K562 treated with DMSO at 1 percent for 24 hours (cell line): ENCODE data around the gene RNF183. TPM values are rescaled to one million over a fixed set of nuclear protein-coding genes. Genes with fewer than 3 reads are reported as not detected.

ENCODE experiments used
- total RNA-seq: library from RNA; unstranded; fragments of 300-600 nt; gene quantifications from 2 replicates; pipeline ENCODE4 v1.2.3, GENCODE V29; 2022; ENCODE audit warnings: low read depth; ENCODE audit not compliant: insufficient read depth

The RNF183 gene, protein sequence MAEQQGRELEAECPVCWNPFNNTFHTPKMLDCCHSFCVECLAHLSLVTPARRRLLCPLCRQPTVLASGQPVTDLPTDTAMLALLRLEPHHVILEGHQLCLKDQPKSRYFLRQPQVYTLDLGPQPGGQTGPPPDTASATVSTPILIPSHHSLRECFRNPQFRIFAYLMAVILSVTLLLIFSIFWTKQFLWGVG
- total RNA-seq: 0.25 and 0.78 TPM in 2 replicates

DNA sequence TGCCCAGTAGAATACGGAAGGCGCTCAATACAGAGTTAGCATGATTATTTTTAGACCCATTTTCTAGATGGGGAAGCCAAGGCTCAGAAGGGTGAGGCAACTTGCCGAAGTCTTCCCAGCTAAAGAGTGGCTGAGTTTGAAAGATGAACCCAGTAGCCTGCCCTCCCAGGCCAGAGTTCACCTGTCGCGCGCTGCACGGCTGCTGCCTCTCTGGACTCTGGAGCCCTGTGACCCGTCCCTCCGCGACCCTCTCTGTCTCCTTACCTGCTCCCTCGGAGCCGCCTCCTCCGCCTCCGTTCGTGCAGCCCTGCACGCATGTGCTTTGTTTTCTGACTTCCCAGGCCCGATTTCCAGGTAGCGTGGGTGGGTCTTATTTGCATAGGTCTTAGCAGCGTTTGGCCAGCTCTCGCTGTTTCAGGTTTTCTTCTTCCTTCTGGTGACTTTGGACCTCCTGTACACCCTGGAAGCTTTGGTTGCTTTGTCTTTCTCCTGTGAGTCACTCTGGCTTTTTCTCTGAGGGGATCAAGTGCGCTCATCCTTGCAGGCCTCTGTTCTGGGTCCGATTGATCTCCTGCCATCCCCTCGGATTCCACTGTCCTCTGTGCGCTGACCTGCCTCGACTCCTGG is at the start of gene RNF183:
Gene RNF183 (minus strand): TSS at position 585 of the 627 bp plus-strand sequence. CDS start 5,192 bp downstream, outside the sequence.

DNA sequence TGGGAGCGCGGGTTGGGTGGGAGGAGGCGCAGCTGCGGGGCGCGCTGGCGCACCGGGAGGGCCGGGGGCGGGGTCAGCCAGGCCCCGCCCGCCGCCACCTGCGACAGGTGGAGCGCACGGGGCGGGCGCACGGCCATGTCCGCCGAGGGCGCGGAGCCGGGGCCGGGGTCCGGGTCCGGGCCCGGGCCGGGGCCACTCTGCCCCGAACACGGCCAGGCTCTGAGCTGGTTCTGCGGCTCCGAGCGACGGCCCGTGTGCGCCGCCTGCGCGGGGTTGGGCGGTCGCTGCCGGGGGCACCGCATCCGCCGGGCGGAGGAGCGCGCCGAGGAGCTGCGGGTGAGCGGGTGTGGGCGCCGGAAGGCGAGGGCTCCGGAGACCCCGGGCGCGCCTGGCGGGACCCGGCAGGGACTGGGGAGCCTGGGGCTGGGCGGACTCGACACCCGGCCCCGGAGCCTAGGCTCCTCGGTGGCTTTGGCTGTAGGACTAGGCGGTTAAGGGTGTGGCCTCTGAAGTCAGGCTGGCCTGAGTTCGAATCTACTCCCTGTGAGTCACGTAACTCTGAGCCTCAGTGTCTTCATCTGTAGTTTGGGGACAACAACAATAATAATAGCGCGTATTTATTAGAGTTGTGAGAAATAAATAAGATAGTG is 46.4 kb upstream of the RNF183 start, which contains the start of gene BSPRY:
Gene BSPRY (plus strand): TSS at position 97 of the 650 bp plus-strand sequence. CDS start 39 bp downstream, at position 136.

DNA sequence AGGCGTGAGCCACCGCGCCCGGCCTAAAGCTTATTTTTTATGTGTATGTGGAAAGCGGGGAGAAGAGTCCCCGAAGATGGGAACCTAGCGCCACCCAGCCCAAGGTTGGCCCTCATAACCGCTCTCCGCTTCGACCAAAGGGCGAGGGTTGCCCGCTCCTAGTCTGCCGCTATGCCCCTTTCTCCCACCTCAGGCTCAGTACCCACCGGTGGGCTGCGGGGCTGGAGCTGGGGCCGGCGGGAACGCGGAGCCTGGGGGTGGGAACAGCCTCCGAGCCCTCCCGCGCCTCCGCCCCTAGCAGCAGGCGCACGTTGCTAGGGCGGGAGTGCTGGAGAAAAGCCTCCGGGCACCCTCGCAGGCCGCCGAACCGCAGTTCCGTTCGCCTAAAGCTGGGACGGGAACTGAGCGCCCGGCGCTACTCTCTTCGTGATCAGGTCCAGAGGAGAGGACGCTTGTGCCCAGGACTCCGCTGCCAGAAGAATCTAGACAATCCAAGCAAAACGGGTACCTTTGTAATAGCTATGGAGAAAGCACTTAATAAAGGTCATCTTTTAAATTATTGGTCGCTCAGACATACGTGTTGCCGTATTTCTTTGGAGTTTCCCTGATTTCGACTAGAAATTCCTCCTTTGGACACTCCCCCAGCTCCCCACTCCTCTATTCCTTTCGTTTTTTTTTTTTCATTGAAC is 37.0 kb upstream of the RNF183 start, which contains the start of gene WDR31:
Gene WDR31 (minus strand): TSS at position 265 of the 689 bp plus-strand sequence. CDS start 8,253 bp downstream, outside the sequence.

DNA sequence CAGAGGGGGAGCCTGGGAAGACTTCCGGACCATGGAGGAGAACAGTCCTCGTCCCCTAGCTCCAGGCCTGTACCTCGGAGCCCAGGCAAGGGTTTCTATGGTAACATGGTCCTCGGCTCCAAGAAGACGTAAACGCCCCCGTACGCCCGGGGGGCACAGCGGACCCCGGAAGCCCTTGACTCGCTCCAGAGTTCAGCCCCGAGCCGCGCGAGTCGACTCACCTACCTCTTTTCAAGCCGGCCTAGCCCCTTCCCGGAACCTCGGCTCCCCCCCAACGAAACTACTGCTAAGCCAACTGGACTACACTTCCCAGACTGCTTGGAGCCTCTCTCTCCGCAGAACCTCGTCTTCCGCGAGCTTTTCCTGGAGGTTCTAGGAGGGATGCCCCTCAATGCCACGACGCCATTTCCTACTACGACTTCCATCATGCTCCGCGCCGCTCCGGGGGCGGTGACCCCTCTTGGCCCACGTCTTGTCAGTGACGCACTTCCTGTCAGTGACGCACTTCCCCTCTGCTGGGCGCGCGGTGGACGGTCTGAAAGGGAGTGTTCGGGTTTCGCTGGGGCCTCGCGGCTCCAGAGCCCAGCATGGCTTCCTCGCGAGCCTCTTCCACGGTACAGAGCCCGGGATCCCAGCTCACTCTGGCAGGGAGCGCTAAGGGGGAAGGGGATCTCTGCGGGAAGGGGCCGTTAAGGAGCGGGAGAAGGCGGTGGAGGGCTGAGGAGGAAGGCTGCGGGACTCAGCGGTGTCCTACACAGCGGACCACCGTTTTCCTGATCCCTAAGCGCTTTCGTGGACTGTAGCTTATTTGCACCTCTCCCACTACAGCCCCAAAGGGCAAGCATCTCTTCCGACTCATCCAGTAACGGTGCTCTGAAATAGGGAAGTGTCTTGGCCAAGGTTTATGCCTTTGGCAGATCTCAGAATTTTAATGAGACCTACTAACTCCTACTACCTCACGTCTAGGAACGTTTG is 27.7 kb downstream of the RNF183 start, which contains the start of the genes CDC26 and PRPF4:
Gene CDC26 (minus strand): TSS at position 416 of the 975 bp plus-strand sequence. CDS start 3,065 bp downstream, outside the sequence.
Gene PRPF4 (plus strand): TSS at position 502 of the 975 bp plus-strand sequence. CDS start 86 bp downstream, at position 588.

Other genes with a start within 250 kb of the RNF183 start
- 0.17 and 0.43 TPM in 2 replicates for gene ZFP37, start 246.7 kb downstream of the RNF183 start, total RNA-seq
- 4.0 and 4.8 TPM in 2 replicates for gene SLC31A2, start 152.4 kb downstream of the RNF183 start, total RNA-seq
- gene FKBP15, start 82.1 kb downstream of the RNF183 start, total RNA-seq: 14.3 and 17.2 TPM in 2 replicates
- gene SLC31A1, start 81.8 kb downstream of the RNF183 start, total RNA-seq: 33.4 and 34.5 TPM in 2 replicates
- gene CDC26, start 27.8 kb downstream of the RNF183 start, total RNA-seq: 19.5 and 24.3 TPM in 2 replicates
- 21.7 and 23.2 TPM in 2 replicates for gene PRPF4, start 27.7 kb downstream of the RNF183 start, total RNA-seq
- 5.6 and 6.3 TPM in 2 replicates for gene WDR31, start 36.9 kb upstream of the RNF183 start, total RNA-seq
- gene BSPRY, start 46.2 kb upstream of the RNF183 start, total RNA-seq: 1.9 and 2.3 TPM in 2 replicates
- gene HDHD3, start 73.6 kb upstream of the RNF183 start, total RNA-seq: 51.6 and 52.3 TPM in 2 replicates
- gene ALAD, start 97.9 kb upstream of the RNF183 start, total RNA-seq: 57.2 and 62.6 TPM in 2 replicates
- gene POLE3, start 107.3 kb upstream of the RNF183 start, total RNA-seq: 55.0 and 62.5 TPM in 2 replicates
- 0.13 TPM in 1 of 2 replicates, not detected in the other for gene C9orf43, start 107.4 kb upstream of the RNF183 start, total RNA-seq
- gene RGS3, start 160.4 kb upstream of the RNF183 start, total RNA-seq: 4.8 and 6.0 TPM in 2 replicates